IMR-90 (cell line): ENCODE results near the gene ADPRS. TPM values are rescaled to one million over a fixed set of nuclear protein-coding genes. Genes with fewer than 3 reads are reported as not detected.

Source experiments
- ATAC-seq: fragments of 200-7000 bp; cut with Tn5 transposase; 2 replicates; pipeline ENCODE4 v1.9.1; 2020; ENCODE audit warnings: low read depth, mild to moderate bottlenecking, moderate library complexity
- BruUV-seq: library from RNA; stranded (reverse); fragments of 400-500 nt; replicated peaks from 2 replicates; lab custom pipeline; 2021; lab: Mats Ljungman, UMichigan
- CTCF ChIA-PET: fragments of 300-600 bp; formaldehyde crosslinking; extraction: SDS; loops from one replicate; lab custom pipeline; 2021; ENCODE audit warnings: antibody characterized with exemption; lab: Yijun Ruan, JAX
- POLR2A ChIA-PET: fragments of 300-600 bp; sonication (Branson Sonifier 250); formaldehyde crosslinking; loops from one replicate; lab custom pipeline; 2022; ENCODE audit warnings: antibody characterized with exemption; ENCODE audit not compliant: unreplicated experiment; lab: Charles Lee
- DNase-seq: peaks from one replicate; pipeline ENCODE4 v3.0.0; 2013
- H2AFZ ChIP-seq: replicated peaks from 2 replicates; pipeline ENCODE3; 2013; ENCODE audit warnings: low read length, mild to moderate bottlenecking; ENCODE audit not compliant: poor library complexity
- H2AK5ac ChIP-seq: 2 replicates; pipeline ENCODE4 v1.6.1; 2013; ENCODE audit warnings: low read depth, low read length, inconsistent platforms
- H2AK9ac ChIP-seq: replicated peaks from 2 replicates; pipeline ENCODE3; 2013; ENCODE audit warnings: mild to moderate bottlenecking, low read depth, low read length, moderate library complexity; ENCODE audit not compliant: poor library complexity
- H2BK120ac ChIP-seq: 2 replicates; pipeline ENCODE4 v1.6.1; 2013; ENCODE audit warnings: low read depth, low read length, inconsistent platforms
- H2BK15ac ChIP-seq: 3 replicates; pipeline ENCODE4 v1.6.1; 2013; ENCODE audit warnings: low read depth, low read length, inconsistent platforms
- H2BK20ac ChIP-seq: 2 replicates; pipeline ENCODE4 v1.6.1; 2013; ENCODE audit warnings: low read depth, mild to moderate bottlenecking, inconsistent platforms, low read length, moderate library complexity
- H2BK5ac ChIP-seq: 2 replicates; pipeline ENCODE4 v1.6.1; 2013; ENCODE audit warnings: mild to moderate bottlenecking, low read depth, low read length, inconsistent platforms; ENCODE audit not compliant: poor library complexity, severe bottlenecking
- H3K14ac ChIP-seq: replicated peaks from 2 replicates; pipeline ENCODE4 v1.6.1; 2013; ENCODE audit warnings: low read depth, low read length, inconsistent platforms
- H3K18ac ChIP-seq: 2 replicates; pipeline ENCODE4 v1.6.1; 2013; ENCODE audit warnings: low read depth, low read length, control low read depth
- H3K23ac ChIP-seq: 2 replicates; pipeline ENCODE4 v1.6.1; 2013; ENCODE audit warnings: low read depth, low read length, inconsistent platforms
- H3K27ac ChIP-seq: 2 replicates; pipeline ENCODE4 v1.5.1; 2013; ENCODE audit warnings: mild to moderate bottlenecking, control low read depth, low read length; ENCODE audit not compliant: insufficient read depth
- H3K27me3 ChIP-seq: 2 replicates; pipeline ENCODE4 v1.6.1; 2013; ENCODE audit warnings: low read length; ENCODE audit not compliant: control insufficient read depth, insufficient read depth
- H3K36me3 ChIP-seq: 2 replicates; pipeline ENCODE4 v1.6.1; 2013; ENCODE audit warnings: low read length, mixed read lengths; ENCODE audit not compliant: control insufficient read depth, insufficient read depth
- H3K4ac ChIP-seq: 2 replicates; pipeline ENCODE4 v1.6.1; 2013; ENCODE audit warnings: low read depth, low read length, inconsistent platforms
- H3K4me1 ChIP-seq: 2 replicates; pipeline ENCODE4 v1.6.1; 2013; ENCODE audit warnings: low read length, mixed read lengths; ENCODE audit not compliant: control insufficient read depth, insufficient read depth
- H3K4me2 ChIP-seq: 2 replicates; pipeline ENCODE4 v1.6.1; 2013; ENCODE audit warnings: low read depth, mild to moderate bottlenecking, control low read depth, low read length, moderate library complexity
- H3K4me3 ChIP-seq: 2 replicates; pipeline ENCODE4 v1.5.1; 2013; ENCODE audit warnings: low read depth, mild to moderate bottlenecking, control low read depth, low read length, moderate library complexity; ENCODE audit not compliant: insufficient read depth
- H3K56ac ChIP-seq: 2 replicates; pipeline ENCODE4 v1.6.1; 2013; ENCODE audit warnings: low read length, inconsistent platforms; ENCODE audit not compliant: insufficient read depth; ENCODE audit errors: extremely low read depth
- H3K79me1 ChIP-seq, 2 experiments: 2 replicates each; pipeline ENCODE4 v1.6.1; 2013; ENCODE audit warnings: low read length in 2 of 2, inconsistent platforms in 1 of 2, low read depth in 1 of 2
- H3K9ac ChIP-seq: 2 replicates; pipeline ENCODE4 v1.6.1; 2013; ENCODE audit warnings: low read depth, low read length, control low read depth
- H3K9me1 ChIP-seq: 2 replicates; pipeline ENCODE4 v1.6.1; 2013; ENCODE audit warnings: low read length, inconsistent platforms; ENCODE audit not compliant: insufficient read depth
- H3K9me3 ChIP-seq: 2 replicates; pipeline ENCODE4 v1.6.1; 2013; ENCODE audit warnings: low read length; ENCODE audit not compliant: control insufficient read depth, insufficient read depth
- H4K20me1 ChIP-seq: 2 replicates; pipeline ENCODE4 v1.6.1; 2013; ENCODE audit warnings: low read length, inconsistent platforms; ENCODE audit not compliant: insufficient read depth
- H4K5ac ChIP-seq: 2 replicates; pipeline ENCODE4 v1.6.1; 2013; ENCODE audit warnings: mild to moderate bottlenecking, low read depth, low read length, control low read depth
- H4K8ac ChIP-seq, 2 experiments: 2 replicates each; pipeline ENCODE4 v1.6.1; 2013; ENCODE audit warnings: low read depth in 2 of 2, low read length in 2 of 2, control low read depth in 1 of 2, inconsistent platforms in 1 of 2
- H4K91ac ChIP-seq: 2 replicates; pipeline ENCODE4 v1.6.1; 2013; ENCODE audit warnings: low read depth, low read length, inconsistent platforms; ENCODE audit not compliant: insufficient read depth
- BHLHE40 ChIP-seq: fragments of 150-350 bp; IDR thresholded peaks from 2 replicates; pipeline ENCODE4 v1.6.1; 2016; ENCODE audit warnings: mild to moderate bottlenecking, low read depth, low read length
- CEBPB ChIP-seq: IDR thresholded peaks from 2 replicates; pipeline ENCODE4 v1.6.1; 2012; ENCODE audit warnings: low read depth, low read length, improper control_type of control experiment
- CHD1 ChIP-seq: IDR thresholded peaks from 2 replicates; pipeline ENCODE4 v1.6.1; 2012; ENCODE audit warnings: low read depth, low read length, improper control_type of control experiment
- ELK1 ChIP-seq: fragments of 150-350 bp; IDR thresholded peaks from 2 replicates; pipeline ENCODE4 v1.6.1; 2016; ENCODE audit warnings: low read depth, mild to moderate bottlenecking, low read length, moderate library complexity, borderline replicate concordance
- FOS ChIP-seq: fragments of 150-350 bp; IDR thresholded peaks from 2 replicates; pipeline ENCODE4 v1.6.1; 2016; ENCODE audit warnings: low read depth, low read length
- MAFK ChIP-seq: IDR thresholded peaks from 2 replicates; pipeline ENCODE4 v1.6.1; 2012; ENCODE audit warnings: low read depth, low read length, improper control_type of control experiment
- MAZ ChIP-seq: IDR thresholded peaks from 2 replicates; pipeline ENCODE4 v1.6.1; 2012; ENCODE audit warnings: low read depth, mild to moderate bottlenecking, low read length, improper control_type of control experiment, moderate library complexity, borderline replicate concordance
- MXI1 ChIP-seq: IDR thresholded peaks from 2 replicates; pipeline ENCODE4 v1.6.1; 2012; ENCODE audit warnings: low read depth, mild to moderate bottlenecking, low read length, moderate library complexity, borderline replicate concordance
- POLR2A ChIP-seq: IDR thresholded peaks from 2 replicates; pipeline ENCODE4 v1.6.1; 2012; ENCODE audit warnings: mild to moderate bottlenecking, low read depth, low read length
- RAD21 ChIP-seq: IDR thresholded peaks from 2 replicates; pipeline ENCODE4 v1.6.1; 2012; ENCODE audit warnings: low read length, improper control_type of control experiment
- RCOR1 ChIP-seq: IDR thresholded peaks from 2 replicates; pipeline ENCODE4 v1.6.1; 2012; ENCODE audit warnings: mild to moderate bottlenecking, low read length, improper control_type of control experiment; ENCODE audit not compliant: insufficient replicate concordance
- RFX5 ChIP-seq: IDR thresholded peaks from 2 replicates; pipeline ENCODE4 v1.8.0; 2012; ENCODE audit warnings: low read depth, mild to moderate bottlenecking, low read length, moderate library complexity
- SMC3 ChIP-seq: fragments of 150-350 bp; IDR thresholded peaks from 2 replicates; pipeline ENCODE4 v1.6.1; 2016; ENCODE audit warnings: low read depth, mild to moderate bottlenecking, antibody characterized with exemption, low read length, moderate library complexity
- WGBS, 2 experiments: methylation state at CpG; one replicate each; pipeline versions ENCODE4 v1.1.5 to v1.1.7; 2013; ENCODE audit warnings: missing lambda C conversion rate in 2 of 2; ENCODE audit not compliant: insufficient read length in 1 of 2; ENCODE audit errors: extremely low coverage in 2 of 2; 5-methylcytosine and 5-hydroxymethylcytosine counted together
- dilution Hi-C: fragments of 300-500 bp; cut with HindIII; formaldehyde crosslinking; loops from one replicate; pipeline ENCODE4 v1.14.3; 2018; ENCODE audit warnings: low sequenced_read_pairs; ENCODE audit not compliant: unreplicated experiment
- in situ Hi-C: fragments of 300-500 bp; cut with MboI; formaldehyde crosslinking; loops from 3 replicates; pipeline ENCODE4 v1.14.3; 2019; ENCODE audit warnings: low sequenced_read_pairs, inconsistent platforms, mixed read lengths
- intact Hi-C: fragments of 100-400 bp; cut with micrococcal nuclease; formaldehyde crosslinking; loops from 2 replicates; pipeline ENCODE4 v1.10.0; 2022
- polyA plus RNA-seq, 3 experiments: library from polyadenylated mRNA; depleted of rRNA; stranded (reverse); fragments of >200 nt; gene quantifications; 2 replicates each; pipeline ENCODE4 v1.2.3, GENCODE V29; 2012; ENCODE audit warnings: low replicate concordance in 1 of 3
- total RNA-seq: library from RNA; depleted of rRNA; stranded (reverse); fragments of >200 nt; gene quantifications from 2 replicates; pipeline ENCODE4 v1.2.3, GENCODE V29; 2012
- TF ChIP-seq, protein P1 (sequence below): conservative IDR thresholded peaks from 2 replicates; pipeline ENCODE4 v1.5.1; 2012; ENCODE audit warnings: mild to moderate bottlenecking, low read depth, low read length, improper control_type of control experiment
- TF ChIP-seq, protein P2 (sequence below): fragments of 150-350 bp; IDR thresholded peaks from 2 replicates; pipeline ENCODE4 v1.6.1; 2017; ENCODE audit warnings: mild to moderate bottlenecking, antibody characterized with exemption, low read length, low read depth

The ADPRS gene
- total and polyA plus RNA-seq, 2 of the 4 experiments (the other 2 are of a cell fraction) = 31.0 to 37.2 TPM

DNA sequence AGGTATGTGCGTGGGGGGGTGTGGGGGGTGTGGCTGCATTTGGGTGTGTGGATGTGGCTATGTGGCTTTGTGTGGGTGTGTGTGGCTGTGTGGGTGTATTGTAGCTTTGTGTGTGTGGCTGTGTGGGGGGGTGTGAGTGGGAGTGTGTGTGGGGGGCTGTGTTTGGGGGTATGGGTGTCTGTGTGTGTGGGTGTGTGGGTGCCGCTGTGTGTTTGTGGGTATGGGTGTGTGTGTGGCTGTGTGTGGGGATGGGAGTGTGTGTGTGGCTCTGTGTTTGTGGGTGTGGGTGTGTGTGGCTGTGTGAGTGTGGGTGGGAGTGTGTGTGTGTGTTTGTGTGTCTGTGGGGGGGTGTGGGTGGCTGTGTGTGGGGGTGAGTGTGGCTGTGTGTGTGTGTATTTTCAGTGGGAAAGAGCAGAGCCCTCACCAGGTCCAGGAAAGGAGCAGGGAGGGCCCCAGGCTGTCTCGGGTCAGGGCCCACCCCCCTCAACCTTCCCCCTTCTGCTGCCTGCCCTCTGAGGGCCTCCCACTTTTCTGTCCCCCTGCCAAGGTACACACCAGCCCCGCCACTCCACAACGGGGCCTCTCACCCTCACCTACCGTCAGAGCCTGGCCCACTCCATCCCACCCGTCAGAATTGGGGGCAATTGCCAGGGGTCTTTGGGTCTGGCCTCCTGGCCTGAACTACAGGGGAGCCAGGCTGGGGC, 38.3 kb downstream of the ADPRS start:
- 100% methylated on average over 2 of the region's 7 CpGs; no CpG with 5 or more reads in 1 of the 2 experiments for WGBS, 2 experiments
- peaks cover 34% of the 10 kb centered on the region for H3K27me3 ChIP-seq
- H3K18ac ChIP-seq = no peak overlapping the region; the same call in 1 of the 2 replicates
- in situ Hi-C loops = no loop called here
- no peaks in the 10 kb centered on the region for H4K20me1 ChIP-seq
- no peaks in the 10 kb centered on the region for H3K9me1 ChIP-seq
- H2AK5ac ChIP-seq = peak overlapping the region; percentile 50; the same call in 1 of the 2 replicates
- H2BK120ac ChIP-seq = no peak overlapping the region
- H4K5ac ChIP-seq = no peak overlapping the region; the same call in 1 of the 2 replicates
- no peak overlapping the region for H3K4me3 ChIP-seq
- H3K9me3 ChIP-seq = no peaks in the 10 kb centered on the region
- no peak for DNase-seq
- H3K36me3 ChIP-seq = no peaks in the 10 kb centered on the region
- intact Hi-C loops = no loop called here
- no peak overlapping the region for H3K56ac ChIP-seq
- no peak overlapping the region for H2BK20ac ChIP-seq
- H3K4ac ChIP-seq = no peak overlapping the region; the same call in 1 of the 2 replicates
- H2BK5ac ChIP-seq = peak overlapping the region; percentile 82
- no peak overlapping the region for H3K14ac ChIP-seq
- H4K91ac ChIP-seq = no peak overlapping the region
- H3K27ac ChIP-seq = no peak overlapping the region
- H2AK9ac ChIP-seq = peak overlapping the region; percentile 50
- H3K9ac ChIP-seq = no peak overlapping the region
- H3K4me1 ChIP-seq = no peaks in the 10 kb centered on the region; the same call in 1 of the 2 replicates
- CTCF ChIA-PET = interaction anchor here (1.0 kb wide), 1 partner anchor 23 kb away, joined by 4 read pairs; no protein-coding TSS in a partner anchor
- no peaks in the 10 kb centered on the region for H3K79me1 ChIP-seq
- no peak for ATAC-seq
- no peak overlapping the region for H2BK15ac ChIP-seq
- H4K8ac ChIP-seq = no peak overlapping the region
- BruUV-seq = no TSS peak
- dilution Hi-C loops = no loop called here
- H3K23ac ChIP-seq = no peak overlapping the region
- H2AFZ ChIP-seq = peak overlapping the region; percentile 51
- POLR2A ChIA-PET = no interaction called here
- H3K4me2 ChIP-seq = no peak overlapping the region
- TF ChIP-seq RCOR1 (no peak), MAFK (no peak), SMC3 (no peak), MXI1 (no peak), ELK1 (no peak), RFX5 (no peak), BHLHE40 (no peak), FOS (no peak), POLR2A (no peak), RAD21 (no peak), CHD1 (no peak), CEBPB (no peak), MAZ (no peak)
- TF ChIP-seq, protein P1, sequence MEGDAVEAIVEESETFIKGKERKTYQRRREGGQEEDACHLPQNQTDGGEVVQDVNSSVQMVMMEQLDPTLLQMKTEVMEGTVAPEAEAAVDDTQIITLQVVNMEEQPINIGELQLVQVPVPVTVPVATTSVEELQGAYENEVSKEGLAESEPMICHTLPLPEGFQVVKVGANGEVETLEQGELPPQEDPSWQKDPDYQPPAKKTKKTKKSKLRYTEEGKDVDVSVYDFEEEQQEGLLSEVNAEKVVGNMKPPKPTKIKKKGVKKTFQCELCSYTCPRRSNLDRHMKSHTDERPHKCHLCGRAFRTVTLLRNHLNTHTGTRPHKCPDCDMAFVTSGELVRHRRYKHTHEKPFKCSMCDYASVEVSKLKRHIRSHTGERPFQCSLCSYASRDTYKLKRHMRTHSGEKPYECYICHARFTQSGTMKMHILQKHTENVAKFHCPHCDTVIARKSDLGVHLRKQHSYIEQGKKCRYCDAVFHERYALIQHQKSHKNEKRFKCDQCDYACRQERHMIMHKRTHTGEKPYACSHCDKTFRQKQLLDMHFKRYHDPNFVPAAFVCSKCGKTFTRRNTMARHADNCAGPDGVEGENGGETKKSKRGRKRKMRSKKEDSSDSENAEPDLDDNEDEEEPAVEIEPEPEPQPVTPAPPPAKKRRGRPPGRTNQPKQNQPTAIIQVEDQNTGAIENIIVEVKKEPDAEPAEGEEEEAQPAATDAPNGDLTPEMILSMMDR = no peak
- TF ChIP-seq, protein P2, sequence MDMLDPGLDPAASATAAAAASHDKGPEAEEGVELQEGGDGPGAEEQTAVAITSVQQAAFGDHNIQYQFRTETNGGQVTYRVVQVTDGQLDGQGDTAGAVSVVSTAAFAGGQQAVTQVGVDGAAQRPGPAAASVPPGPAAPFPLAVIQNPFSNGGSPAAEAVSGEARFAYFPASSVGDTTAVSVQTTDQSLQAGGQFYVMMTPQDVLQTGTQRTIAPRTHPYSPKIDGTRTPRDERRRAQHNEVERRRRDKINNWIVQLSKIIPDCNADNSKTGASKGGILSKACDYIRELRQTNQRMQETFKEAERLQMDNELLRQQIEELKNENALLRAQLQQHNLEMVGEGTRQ = no peak
